ENCODE data around the gene TDRD10.

Gene TDRD10

GRCh38 chr1:154579374-154579773 lies 77.4 kb downstream of the TDRD10 start:
- H3K4me1 ChIP-seq = peaks cover 15% of the 10 kb centered on the region
- H3K27me3 ChIP-seq = no peaks in the 10 kb centered on the region
- H3K4me3 ChIP-seq (ENCODE audit: low read depth, low read length) = no peak overlapping the region
- DNase-seq = no peak
- no peak for TF ChIP-seq CTCF (IDR thresholded peaks at IDR 0.05; ENCODE audit: low read depth, low read length)
- H3K36me3 ChIP-seq = peaks cover 91% of the 10 kb centered on the region
- no peaks in the 10 kb centered on the region for H3K9me3 ChIP-seq

DNA sequence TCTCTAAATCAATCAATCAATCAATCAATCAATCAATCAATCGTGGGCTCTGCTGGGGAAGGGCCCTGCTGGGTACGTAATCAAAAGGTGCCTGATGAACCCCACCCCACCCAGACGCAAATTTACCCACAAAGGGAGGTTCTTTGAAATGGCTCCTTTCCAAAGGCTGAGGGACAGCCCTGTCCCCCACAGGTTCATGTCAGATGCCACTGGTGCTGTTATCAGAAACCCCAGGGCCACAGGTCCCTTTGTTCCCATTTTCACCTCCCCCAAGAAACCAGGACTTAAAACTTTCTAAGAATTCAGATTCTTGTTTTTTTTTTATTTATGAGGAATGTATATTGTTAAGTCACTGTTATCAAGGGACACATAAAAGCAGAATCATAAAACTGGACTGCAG lies 79.7 kb downstream of the TDRD10 start:
- no peak for DNase-seq
- TF ChIP-seq CTCF (IDR thresholded peaks at IDR 0.05; ENCODE audit: low read depth, low read length) = no peak
- Histone ChIP-seq H3K4me1 (peaks cover 31% of the 10 kb centered on the region), H3K27me3 (no peaks in the 10 kb centered on the region), H3K9me3 (no peaks in the 10 kb centered on the region), H3K36me3 (peaks cover 98% of the 10 kb centered on the region), H3K4me3 (ENCODE audit: low read depth, low read length) (no peak overlapping the region)

GRCh38 chr1:154582885-154583284 lies 80.9 kb downstream of the TDRD10 start:
- TF ChIP-seq CTCF (IDR thresholded peaks at IDR 0.05; ENCODE audit: low read depth, low read length) = no peak

GRCh38 chr1:154583773-154584172 lies 81.8 kb downstream of the TDRD10 start:
- H3K9me3 ChIP-seq = no peaks in the 10 kb centered on the region
- no peaks in the 10 kb centered on the region for H3K27me3 ChIP-seq
- peaks cover 31% of the 10 kb centered on the region for H3K4me1 ChIP-seq
- H3K36me3 ChIP-seq = peaks cover 99% of the 10 kb centered on the region
- H3K4me3 ChIP-seq (ENCODE audit: low read depth, low read length) = no peak overlapping the region
- TF ChIP-seq CTCF (IDR thresholded peaks at IDR 0.05; ENCODE audit: low read depth, low read length) = no peak
- peak; percentile 76 for DNase-seq

More at GRCh38 chr1:154582885-154583284, 80.9 kb downstream of the TDRD10 start:
- Histone ChIP-seq H3K36me3 (peaks cover 98% of the 10 kb centered on the region), H3K4me1 (peaks cover 31% of the 10 kb centered on the region), H3K4me3 (ENCODE audit: low read depth, low read length) (no peak overlapping the region), H3K27me3 (no peaks in the 10 kb centered on the region), H3K9me3 (no peaks in the 10 kb centered on the region)
- no peak for DNase-seq

DNA sequence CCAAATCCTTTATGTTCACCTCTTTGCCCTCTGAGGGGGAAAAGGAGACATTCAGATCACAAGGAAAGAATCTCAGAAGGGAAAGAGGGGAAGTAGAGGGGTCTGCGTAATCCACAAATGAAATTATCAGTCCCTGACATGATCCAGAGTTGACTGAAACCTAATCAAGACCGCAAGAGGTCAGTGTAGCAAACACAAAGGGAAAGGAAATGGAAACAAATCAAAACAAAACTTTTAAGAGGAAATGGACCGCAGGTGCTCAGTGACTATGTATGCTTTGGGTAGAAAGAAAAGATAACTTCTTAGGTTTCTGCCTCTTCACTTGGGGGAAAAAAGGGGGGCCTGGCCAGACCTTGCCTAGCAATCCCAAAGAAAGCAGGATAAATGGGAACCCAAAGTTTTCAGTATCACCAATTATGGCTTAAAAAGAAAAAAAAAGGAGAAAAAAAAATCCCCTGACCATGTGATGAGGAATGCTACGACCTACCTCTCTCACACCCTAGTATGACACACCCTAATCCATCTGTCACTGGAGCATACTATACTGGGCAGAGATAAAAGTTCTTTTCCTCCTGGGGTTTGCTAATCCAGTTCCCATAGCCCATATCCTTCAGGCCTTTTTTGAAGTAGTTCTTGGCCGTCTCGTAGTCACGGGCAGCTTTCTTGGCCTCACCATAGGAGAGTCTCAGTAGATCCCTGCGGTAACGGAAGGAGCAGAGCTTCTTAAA lies 82.4 kb downstream of the TDRD10 start:
- H3K36me3 ChIP-seq = peaks cover 100% of the 10 kb centered on the region
- no peak overlapping the region for H3K4me3 ChIP-seq (ENCODE audit: low read depth, low read length)
- no peaks in the 10 kb centered on the region for H3K27me3 ChIP-seq
- H3K4me1 ChIP-seq = peaks cover 31% of the 10 kb centered on the region
- H3K9me3 ChIP-seq = no peaks in the 10 kb centered on the region
- peak; percentile 56 for TF ChIP-seq CTCF (IDR thresholded peaks at IDR 0.05; ENCODE audit: low read depth, low read length)
- DNase-seq = no peak

- Histone ChIP-seq H3K36me3 (peaks cover 100% of the 10 kb centered on the region), H3K4me3 (ENCODE audit: low read depth, low read length) (no peak overlapping the region), H3K27me3 (no peaks in the 10 kb centered on the region), H3K9me3 (no peaks in the 10 kb centered on the region), H3K4me1 (peaks cover 31% of the 10 kb centered on the region)
- DNase-seq = no peak
- TF ChIP-seq CTCF (IDR thresholded peaks at IDR 0.05; ENCODE audit: low read depth, low read length) = no peak
Measured at GRCh38 chr1:154586231-154586630, 84.2 kb downstream of the TDRD10 start.

Data from BE2C (cell line).